HG03095 (cell line): Measurements from ENCODE around the gene MYOD1.

Experiments used
- ATAC-seq: cut with Tn5 transposase; IDR thresholded peaks from one replicate; pipeline ENCODE4 v1.9.1; 2021; ENCODE audit warnings: moderate library complexity; ENCODE audit not compliant: unreplicated experiment

The MYOD1 gene

DNA sequence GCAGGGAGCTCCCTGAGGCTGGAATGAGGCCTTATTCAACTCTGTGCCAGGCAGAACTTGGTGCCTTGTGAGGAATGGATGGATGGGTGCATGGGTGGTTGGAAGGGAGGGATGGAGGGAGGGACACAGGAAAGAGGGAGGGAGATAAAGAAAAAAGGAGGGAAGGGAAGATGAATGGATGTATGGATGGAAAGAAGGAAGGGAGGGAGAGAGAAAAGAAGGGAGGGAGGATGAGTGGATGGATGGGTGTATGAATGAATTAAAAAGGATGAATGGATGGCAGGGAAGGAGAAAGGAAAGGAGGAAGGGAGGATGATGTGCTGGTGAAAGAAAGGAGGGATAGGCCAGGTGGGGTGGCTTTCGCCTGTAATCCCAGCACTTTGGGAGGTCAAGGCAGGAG, 49.8 kb downstream of the MYOD1 start:
- ATAC-seq: no peak

DNA sequence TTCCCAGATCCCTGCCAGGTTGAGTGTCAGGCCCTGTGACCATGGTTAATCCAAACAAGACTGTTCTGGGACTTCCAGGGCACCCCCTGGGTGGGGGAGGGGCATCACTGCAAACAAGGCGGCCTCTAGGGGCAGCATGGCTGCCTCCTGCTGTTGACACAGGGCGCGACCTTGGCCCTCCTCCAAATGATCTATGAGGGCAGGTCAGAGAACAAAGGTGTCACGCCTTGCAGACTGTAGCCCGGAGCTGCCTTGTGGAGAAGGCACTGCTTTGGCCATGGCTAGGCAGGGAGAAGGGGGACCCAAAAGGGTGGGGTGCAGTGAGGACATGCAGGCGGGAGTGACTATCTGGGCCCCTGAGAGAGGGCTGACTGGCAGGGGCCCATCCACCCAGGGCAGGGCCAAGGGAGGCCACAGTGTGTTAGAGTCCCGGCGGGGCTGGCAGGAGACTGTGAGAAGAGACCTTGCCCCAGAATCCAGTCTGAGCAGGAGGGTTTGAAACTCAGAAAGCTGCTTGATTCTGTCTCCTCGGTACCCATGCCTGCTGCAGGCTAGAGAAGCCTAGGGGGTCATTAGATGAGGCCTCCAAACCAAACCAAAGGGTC, 50.8 kb downstream of the MYOD1 start:
- no peak for ATAC-seq

DNA sequence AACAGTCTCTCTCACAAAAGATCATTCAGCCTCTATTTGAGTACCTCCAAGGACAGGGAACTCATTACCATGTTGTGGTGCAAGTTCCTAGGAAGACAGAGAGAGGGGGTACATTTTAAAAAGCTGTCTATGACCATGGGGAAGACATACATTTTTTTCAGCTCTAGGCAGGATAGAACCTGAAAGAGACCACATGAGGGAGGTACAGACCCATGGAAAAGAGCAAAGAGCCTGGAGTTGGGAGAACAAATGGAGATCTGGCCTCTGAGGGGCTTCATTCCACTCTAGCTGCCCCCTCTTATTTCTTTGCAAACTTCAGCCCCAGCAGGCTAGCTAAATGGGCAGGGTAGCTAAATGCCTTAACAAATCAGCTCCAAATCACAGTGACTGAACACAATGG, 51.5 kb downstream of the MYOD1 start:
- no peak for ATAC-seq

DNA sequence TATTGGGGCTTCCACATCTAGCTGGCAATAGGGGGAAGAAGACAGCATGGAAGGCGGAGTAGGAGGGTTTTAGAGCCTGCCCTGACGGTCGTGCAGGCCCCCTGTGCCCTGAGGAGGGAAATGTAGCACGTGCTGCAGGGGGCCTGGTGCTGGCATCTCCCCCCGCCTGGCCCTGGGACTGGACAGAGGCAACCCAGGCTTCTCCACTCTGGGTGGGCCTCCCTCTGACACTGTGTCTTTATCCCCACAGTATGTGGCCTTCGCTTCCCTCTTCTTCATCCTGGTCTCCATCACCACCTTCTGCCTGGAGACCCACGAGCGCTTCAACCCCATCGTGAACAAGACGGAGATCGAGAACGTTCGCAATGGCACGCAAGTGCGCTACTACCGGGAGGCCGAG, 52.0 kb downstream of the MYOD1 start:
- no peak for ATAC-seq
